Left ventricle myocardium inferior (tissue), 1 donor: ENCODE results near the gene DRG2. TPM values are rescaled to one million over a fixed set of nuclear protein-coding genes. Genes with fewer than 3 reads are reported as not detected.

Source experiments
- DNase-seq: peaks from one replicate; pipeline ENCODE4 v3.0.0-alpha.2; 2020
- H3K27ac ChIP-seq: fragments of 200-600 bp; replicated peaks from 2 replicates; pipeline ENCODE4 v1.8.0; 2021
- H3K27me3 ChIP-seq: fragments of 200-600 bp; 2 replicates; pipeline ENCODE4 v1.8.0; 2021; ENCODE audit warnings: low read depth
- H3K36me3 ChIP-seq: fragments of 200-600 bp; 2 replicates; pipeline ENCODE4 v1.8.0; 2021
- H3K4me1 ChIP-seq: fragments of 200-600 bp; 2 replicates; pipeline ENCODE4 v1.8.0; 2021
- H3K4me3 ChIP-seq: fragments of 200-600 bp; 2 replicates; pipeline ENCODE4 v1.8.0; 2021; ENCODE audit warnings: mild to moderate bottlenecking, moderate library complexity
- H3K9me3 ChIP-seq: fragments of 200-600 bp; replicated peaks from 2 replicates; pipeline ENCODE4 v1.8.0; 2021
- CTCF ChIP-seq: fragments of 200-600 bp; IDR thresholded peaks from 2 replicates; pipeline ENCODE4 v1.8.0; 2021; ENCODE audit warnings: antibody characterized with exemption, mild to moderate bottlenecking, borderline replicate concordance
- intact Hi-C: fragments of 100-400 bp; cut with micrococcal nuclease; formaldehyde crosslinking; loops from one replicate; pipeline ENCODE4 v1.11.0; 2022
- total RNA-seq: library from RNA; stranded (reverse); fragmentation: NEBNext Ultra II Directional; extraction: Animal tissue kit (Norgen Biotek cat#: 25700); gene quantifications from one replicate; pipeline ENCODE4 v1.2.1, GENCODE V29; 2021
- donor health status: DM: no; HTN: yes; CAD: no; lungs with severe emphysema.

Gene DRG2
- total RNA-seq, 1 donor from 2014 or later = 20.2 TPM

- Histone ChIP-seq H3K27ac (no peak overlapping the region), H3K9me3 (no peaks in the 10 kb centered on the region), H3K27me3 (no peaks in the 10 kb centered on the region), H3K36me3 (no peaks in the 10 kb centered on the region), H3K4me1 (peaks cover 5% of the 10 kb centered on the region), H3K4me3 (no peak overlapping the region)
- DNase-seq = no peak
- TF ChIP-seq CTCF = no peak
- intact Hi-C loops = no loop called here
Observed at GRCh38 chr17:18143044-18143936, 55.5 kb downstream of the DRG2 start.

GRCh38 chr17:18144261-18144660 lies 56.5 kb downstream of the DRG2 start:
- H3K4me3 ChIP-seq = no peak overlapping the region
- no peaks in the 10 kb centered on the region for H3K27me3 ChIP-seq
- H3K9me3 ChIP-seq = no peaks in the 10 kb centered on the region
- DNase-seq = no peak
- no peak overlapping the region for H3K27ac ChIP-seq
- H3K36me3 ChIP-seq = no peaks in the 10 kb centered on the region
- no peak for TF ChIP-seq CTCF
- intact Hi-C loops = no loop called here
- H3K4me1 ChIP-seq = peaks cover 5% of the 10 kb centered on the region

GRCh38 chr17:18144855-18145254 lies 57.1 kb downstream of the DRG2 start:
- H3K27me3 ChIP-seq = no peaks in the 10 kb centered on the region
- no peak for TF ChIP-seq CTCF
- no peak for DNase-seq
- H3K27ac ChIP-seq = no peak overlapping the region
- H3K4me3 ChIP-seq = no peak overlapping the region
- H3K4me1 ChIP-seq = peaks cover 5% of the 10 kb centered on the region
- no peaks in the 10 kb centered on the region for H3K36me3 ChIP-seq
- intact Hi-C loops = no loop called here
- no peaks in the 10 kb centered on the region for H3K9me3 ChIP-seq

GRCh38 chr17:18145811-18146210 lies 58.1 kb downstream of the DRG2 start:
- no peak for DNase-seq
- no peak for TF ChIP-seq CTCF
- no peaks in the 10 kb centered on the region for H3K9me3 ChIP-seq
- intact Hi-C loops = no loop called here
- H3K36me3 ChIP-seq = no peaks in the 10 kb centered on the region
- no peaks in the 10 kb centered on the region for H3K27me3 ChIP-seq
- H3K4me1 ChIP-seq = peaks cover 4% of the 10 kb centered on the region
- H3K4me3 ChIP-seq = no peak overlapping the region
- H3K27ac ChIP-seq = no peak overlapping the region

GRCh38 chr17:18146259-18146658 lies 58.5 kb downstream of the DRG2 start:
- no peaks in the 10 kb centered on the region for H3K27me3 ChIP-seq
- H3K4me1 ChIP-seq = no peaks in the 10 kb centered on the region
- H3K27ac ChIP-seq = no peak overlapping the region
- H3K4me3 ChIP-seq = no peak overlapping the region
- TF ChIP-seq CTCF = no peak
- DNase-seq = no peak
- intact Hi-C loops = no loop called here
- H3K36me3 ChIP-seq = no peaks in the 10 kb centered on the region
- H3K9me3 ChIP-seq = no peaks in the 10 kb centered on the region
